ENCODE measurements around the gene NUDT21. TPM values are rescaled to one million over a fixed set of nuclear protein-coding genes. Genes with fewer than 3 reads are reported as not detected.

NUDT21 gene
- total RNA-seq, 1 donor from 2014 or later, result 135 TPM

- H3K27me3 Mint-ChIP-seq (ENCODE audit: unreplicated experiment), result peaks cover 5% of the 10 kb centered on the region
- TF ChIP-seq, protein P1, sequence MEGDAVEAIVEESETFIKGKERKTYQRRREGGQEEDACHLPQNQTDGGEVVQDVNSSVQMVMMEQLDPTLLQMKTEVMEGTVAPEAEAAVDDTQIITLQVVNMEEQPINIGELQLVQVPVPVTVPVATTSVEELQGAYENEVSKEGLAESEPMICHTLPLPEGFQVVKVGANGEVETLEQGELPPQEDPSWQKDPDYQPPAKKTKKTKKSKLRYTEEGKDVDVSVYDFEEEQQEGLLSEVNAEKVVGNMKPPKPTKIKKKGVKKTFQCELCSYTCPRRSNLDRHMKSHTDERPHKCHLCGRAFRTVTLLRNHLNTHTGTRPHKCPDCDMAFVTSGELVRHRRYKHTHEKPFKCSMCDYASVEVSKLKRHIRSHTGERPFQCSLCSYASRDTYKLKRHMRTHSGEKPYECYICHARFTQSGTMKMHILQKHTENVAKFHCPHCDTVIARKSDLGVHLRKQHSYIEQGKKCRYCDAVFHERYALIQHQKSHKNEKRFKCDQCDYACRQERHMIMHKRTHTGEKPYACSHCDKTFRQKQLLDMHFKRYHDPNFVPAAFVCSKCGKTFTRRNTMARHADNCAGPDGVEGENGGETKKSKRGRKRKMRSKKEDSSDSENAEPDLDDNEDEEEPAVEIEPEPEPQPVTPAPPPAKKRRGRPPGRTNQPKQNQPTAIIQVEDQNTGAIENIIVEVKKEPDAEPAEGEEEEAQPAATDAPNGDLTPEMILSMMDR (IDR thresholded peaks at IDR 0.05; ENCODE audit: partially characterized antibody, unreplicated experiment), result no peak
- H3K4me3 Mint-ChIP-seq (ENCODE audit: unreplicated experiment), result no peak overlapping the region
- no peaks in the 10 kb centered on the region for H3K9me3 Mint-ChIP-seq (ENCODE audit: unreplicated experiment)
- no peaks in the 10 kb centered on the region for H3K4me1 Mint-ChIP-seq (ENCODE audit: low read depth, unreplicated experiment)
- H3K27ac Mint-ChIP-seq (ENCODE audit: unreplicated experiment), result no peak overlapping the region
- no peak for DNase-seq
- no peaks in the 10 kb centered on the region for H3K36me3 Mint-ChIP-seq (ENCODE audit: unreplicated experiment)
These were observed 41.9 kb downstream of the NUDT21 start for GRCh38 chr16:56409195-56409594.

DNA sequence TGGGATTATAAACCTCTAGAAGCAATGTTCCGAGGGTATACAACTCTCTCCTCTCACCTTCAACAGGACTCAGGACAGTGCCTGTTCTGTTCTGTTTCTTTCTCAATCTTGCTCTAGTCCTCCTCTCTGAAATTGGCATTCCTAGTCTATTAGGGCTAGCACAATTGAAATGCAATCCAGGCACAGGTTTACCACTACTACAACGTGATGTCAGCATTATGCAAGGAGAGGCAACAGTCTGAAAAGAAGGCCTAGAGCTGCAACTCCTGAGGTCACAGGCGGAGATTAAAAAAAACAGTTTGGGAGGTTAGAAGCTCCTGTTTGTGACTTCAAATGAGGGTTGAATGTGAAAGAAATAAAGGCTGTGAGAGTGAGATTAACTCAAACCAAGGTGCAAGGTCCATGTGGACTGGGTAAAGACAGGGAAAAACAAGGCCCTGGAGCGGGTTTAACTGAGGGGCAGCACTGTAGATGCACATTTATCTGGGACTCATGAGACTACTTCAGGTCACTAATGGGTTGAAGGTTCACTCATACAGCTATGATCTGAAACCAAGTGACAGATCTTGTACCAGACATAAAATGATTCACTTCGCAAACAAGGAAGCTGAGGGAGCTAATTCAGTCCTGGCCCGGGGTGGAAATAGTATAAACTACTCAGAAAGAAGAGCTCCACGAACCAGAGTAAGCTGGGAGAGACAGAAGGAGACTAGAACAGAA, 42.6 kb downstream of the NUDT21 start:
- Mint-ChIP-seq H3K9me3 (ENCODE audit: unreplicated experiment) (no peaks in the 10 kb centered on the region), H3K4me3 (ENCODE audit: unreplicated experiment) (no peak overlapping the region), H3K27me3 (ENCODE audit: unreplicated experiment) (peaks cover 5% of the 10 kb centered on the region), H3K36me3 (ENCODE audit: unreplicated experiment) (no peaks in the 10 kb centered on the region), H3K4me1 (ENCODE audit: low read depth, unreplicated experiment) (no peaks in the 10 kb centered on the region), H3K27ac (ENCODE audit: unreplicated experiment) (no peak overlapping the region)
- TF ChIP-seq, protein P1 (IDR thresholded peaks at IDR 0.05; ENCODE audit: partially characterized antibody, unreplicated experiment), result no peak
- DNase-seq, result no peak

- DNase-seq, result no peak
- Mint-ChIP-seq H3K36me3 (ENCODE audit: unreplicated experiment) (no peaks in the 10 kb centered on the region), H3K4me1 (ENCODE audit: low read depth, unreplicated experiment) (peaks cover 2% of the 10 kb centered on the region), H3K27me3 (ENCODE audit: unreplicated experiment) (peaks cover 3% of the 10 kb centered on the region), H3K4me3 (ENCODE audit: unreplicated experiment) (no peak overlapping the region), H3K27ac (ENCODE audit: unreplicated experiment) (no peak overlapping the region), H3K9me3 (ENCODE audit: unreplicated experiment) (no peaks in the 10 kb centered on the region)
- TF ChIP-seq, protein P1 (IDR thresholded peaks at IDR 0.05; ENCODE audit: partially characterized antibody, unreplicated experiment), result no peak
These were observed 45.0 kb downstream of the NUDT21 start for GRCh38 chr16:56405977-56406672.

GRCh38 chr16:56401482-56401881, 49.6 kb downstream of the NUDT21 start:
- DNase-seq, result peak; percentile 41
- Mint-ChIP-seq H3K4me3 (ENCODE audit: unreplicated experiment) (no peak overlapping the region), H3K9me3 (ENCODE audit: unreplicated experiment) (peaks cover 4% of the 10 kb centered on the region), H3K4me1 (ENCODE audit: low read depth, unreplicated experiment) (peaks cover 2% of the 10 kb centered on the region), H3K27me3 (ENCODE audit: unreplicated experiment) (peaks cover 3% of the 10 kb centered on the region), H3K36me3 (ENCODE audit: unreplicated experiment) (peaks cover 5% of the 10 kb centered on the region), H3K27ac (ENCODE audit: unreplicated experiment) (peak overlapping the region; percentile 67)
- TF ChIP-seq, protein P1 (IDR thresholded peaks at IDR 0.05; ENCODE audit: partially characterized antibody, unreplicated experiment), result peak; percentile 49

- H3K4me3 Mint-ChIP-seq (ENCODE audit: unreplicated experiment), result no peak overlapping the region
- no peak for DNase-seq
- TF ChIP-seq, protein P1 (IDR thresholded peaks at IDR 0.05; ENCODE audit: partially characterized antibody, unreplicated experiment), result no peak
- peaks cover 7% of the 10 kb centered on the region for H3K36me3 Mint-ChIP-seq (ENCODE audit: unreplicated experiment)
- H3K27ac Mint-ChIP-seq (ENCODE audit: unreplicated experiment), result no peak overlapping the region
- peaks cover 2% of the 10 kb centered on the region for H3K4me1 Mint-ChIP-seq (ENCODE audit: low read depth, unreplicated experiment)
- H3K9me3 Mint-ChIP-seq (ENCODE audit: unreplicated experiment), result peaks cover 4% of the 10 kb centered on the region
- H3K27me3 Mint-ChIP-seq (ENCODE audit: unreplicated experiment), result peaks cover 2% of the 10 kb centered on the region
These were observed 50.7 kb downstream of the NUDT21 start for GRCh38 chr16:56400458-56400857.
